ENCODE measurements around the gene TRIM59. TPM values are rescaled to one million over a fixed set of nuclear protein-coding genes. Genes with fewer than 3 reads are reported as not detected.
A peak's percentile ranks its signal among the peaks of the same experiment; 100 is the strongest.

The TRIM59 gene
- total and polyA plus RNA-seq, 9 of the 15 experiments (the other 6 are each of a cell fraction or from before 2014, with no cell fraction given) = 16.8 to 101 (median 34.8) TPM

- CTCF ChIA-PET (ENCODE audit: low intra/inter-chr PET ratio) = no interaction called here
- 13% methylated on average over 4 of the region's 4 CpGs for WGBS (ENCODE audit: insufficient coverage, low coverage, missing lambda C conversion rate)
- peaks cover 6% of the 10 kb centered on the region; the same call in 2 of the 3 replicates for H3K36me3 ChIP-seq (ENCODE audit: control insufficient read depth, insufficient read depth, low read length)
- in situ Hi-C loops (cut with MboI) (loop anchor here (25.0 kb wide), 1 partner anchor 564 kb away; no protein-coding TSS in a partner anchor), intact Hi-C loops (cut with micrococcal nuclease) (no loop called here)
- H3K27ac ChIP-seq (ENCODE audit: extremely low read depth, low read depth, low read length) = peak overlapping the region; percentile 98
- FAIRE-seq = no peak
- peak overlapping the region; percentile 61 for H2AFZ ChIP-seq (ENCODE audit: low read depth, low read length)
- H3K4me1 ChIP-seq (replicated peaks in 1 of 2; ENCODE audit: control insufficient read depth in 2 of 2, insufficient read depth in 2 of 2, low read length in 2 of 2) = peaks cover 12 to 31% of the 10 kb centered on the region in 2 experiments
- ATAC-seq = no peak
- BruUV-seq (replicated peaks) = no TSS peak
- H3K9me3 ChIP-seq (replicated peaks; ENCODE audit: control insufficient read depth, insufficient read depth, low read depth, low read length) = no peaks in the 10 kb centered on the region
- no peaks in the 10 kb centered on the region for H4K20me1 ChIP-seq (replicated peaks; ENCODE audit: control insufficient read depth, insufficient read depth, low read length)
- H3K9ac ChIP-seq (ENCODE audit: insufficient read depth in 1 of 2, low read depth in 2 of 2, low read length in 2 of 2) = peak overlapping the region; percentile 4 to 10; a peak in 2 of 4 replicates
- no peaks in the 10 kb centered on the region for H3K27me3 ChIP-seq (ENCODE audit: control insufficient read depth in 2 of 2, insufficient read depth in 2 of 2, low read length in 2 of 2)
- no peaks in the 10 kb centered on the region for H3K9me1 ChIP-seq (ENCODE audit: control insufficient read depth, insufficient read depth, low read length)
- POLR2A ChIA-PET = interaction anchor here (0.6 to 5.2 kb wide), 9 partner anchors 8 to 985 kb away, joined by 3 to 51 read pairs (median 4); no protein-coding TSS in a partner anchor
- H3K4me3 ChIP-seq = no peak overlapping the region
- no peak overlapping the region; the same call in 1 of the 2 replicates for H3K4me2 ChIP-seq (ENCODE audit: insufficient read depth, low read length)
- DNase-seq (ENCODE audit: extremely low read depth in 1 of 4, low spot score in 3 of 4) = peak in 1 of 4 experiments; percentile 47
- H3K79me2 ChIP-seq (ENCODE audit: control insufficient read depth, insufficient read depth, low read length) = peaks cover 40% of the 10 kb centered on the region
- TF ChIP-seq HMGN3 (IDR thresholded peaks at IDR 0.05; ENCODE audit: borderline replicate concordance, extremely low read depth, insufficient read length, low read depth, low read length) = no peak
- no peak for TF ChIP-seq NELFE (IDR thresholded peaks at IDR 0.05; ENCODE audit: insufficient read depth, insufficient read length)
- no peak for TF ChIP-seq HLTF (IDR thresholded peaks at IDR 0.05)
- TF ChIP-seq UBTF (IDR thresholded peaks at IDR 0.05; ENCODE audit: borderline replicate concordance in 1 of 2, low read depth in 2 of 2, low read length in 2 of 2) = no peak
- TF ChIP-seq CREB3 (tag; conservative IDR thresholded peaks at IDR 0.05; ENCODE audit: low read depth) = 0 out of 2 replicates have a peak, but pooled peaks have one; percentile 25
- no peak for TF ChIP-seq ZNF347 (CRISPR knock-in tag; IDR thresholded peaks at IDR 0.05; ENCODE audit: low read depth)
- TF ChIP-seq VEZF1 (CRISPR knock-in tag; IDR thresholded peaks at IDR 0.05) = 0 out of 2 replicates have a peak, but pooled peaks have one; percentile 9
- TF ChIP-seq STAG1 (CRISPR knock-in tag; IDR thresholded peaks at IDR 0.05; ENCODE audit: borderline replicate concordance) = no peak
- TF ChIP-seq ZFP30 (CRISPR knock-in tag; IDR thresholded peaks at IDR 0.05; ENCODE audit: borderline replicate concordance) = no peak
- no peak for TF ChIP-seq STAT6 (CRISPR knock-in tag; IDR thresholded peaks at IDR 0.05)
- TF ChIP-seq CTBP1 (IDR thresholded peaks at IDR 0.05; ENCODE audit: borderline replicate concordance) = no peak
- no peak for TF ChIP-seq ADNP (tag; IDR thresholded peaks at IDR 0.05)
- no peak for TF ChIP-seq CREBBP (IDR thresholded peaks at IDR 0.05; ENCODE audit: low read depth, low read length)
- TF ChIP-seq NFIC (IDR thresholded peaks at IDR 0.05) = no peak
These were observed 2.0 kb upstream of the TRIM59 start for GRCh38 chr3:160451602-160452001.
